ENCODE results near the gene NR1I2.

- no peak for TF ChIP-seq CTCF (IDR thresholded peaks at IDR 0.05)
- no peak for TF ChIP-seq POLR2A (IDR thresholded peaks at IDR 0.05)
Observed at GRCh38 chr3:119778811-119779210, 3.1 kb upstream of the NR1I2 start.
